GM23248 (cell line): ENCODE results near the gene USP12. TPM values are rescaled to one million over a fixed set of nuclear protein-coding genes. Genes with fewer than 3 reads are reported as not detected.
A peak's percentile ranks its signal among the peaks of the same experiment; 100 is the strongest.

Experiments used
- DNase-seq: peaks from one replicate; pipeline ENCODE4 v3.0.0-alpha.2; 2015
- H2AFZ ChIP-seq: fragments of 200-600 bp; sonication (generic); 2 replicates; pipeline ENCODE4 v1.6.1; 2016; ENCODE audit warnings: antibody characterized with exemption
- H3F3A ChIP-seq: fragments of 200-600 bp; sonication (generic); 2 replicates; pipeline ENCODE4 v1.6.1; 2016; ENCODE audit warnings: mild to moderate bottlenecking, antibody characterized with exemption, mixed run types; ENCODE audit not compliant: insufficient read depth
- H3K27ac ChIP-seq: fragments of 200-600 bp; sonication (generic); 2 replicates; pipeline ENCODE4 v1.5.1; 2016; ENCODE audit warnings: mild to moderate bottlenecking
- H3K27me3 ChIP-seq: fragments of 200-600 bp; sonication (generic); replicated peaks from 2 replicates; pipeline ENCODE4 v1.6.1; 2016; ENCODE audit warnings: mild to moderate bottlenecking; ENCODE audit not compliant: insufficient read depth
- H3K36me3 ChIP-seq: fragments of 200-600 bp; sonication (generic); 2 replicates; pipeline ENCODE4 v1.6.1; 2016; ENCODE audit warnings: low read depth, mild to moderate bottlenecking
- H3K4me1 ChIP-seq: fragments of 200-600 bp; sonication (generic); 2 replicates; pipeline ENCODE4 v1.6.1; 2016; ENCODE audit warnings: mild to moderate bottlenecking; ENCODE audit not compliant: insufficient read depth
- H3K4me2 ChIP-seq: fragments of 200-600 bp; sonication (generic); one replicate; pipeline ENCODE4 v1.6.1; 2016; ENCODE audit warnings: mild to moderate bottlenecking; ENCODE audit not compliant: unreplicated experiment
- H3K4me3 ChIP-seq: fragments of 200-600 bp; sonication (generic); 2 replicates; pipeline ENCODE4 v1.5.1; 2016; ENCODE audit warnings: mild to moderate bottlenecking
- H3K79me2 ChIP-seq: fragments of 200-600 bp; sonication (generic); 2 replicates; pipeline ENCODE4 v1.6.1; 2016; ENCODE audit warnings: mild to moderate bottlenecking; ENCODE audit not compliant: insufficient read depth
- H3K9ac ChIP-seq: fragments of 200-600 bp; sonication (generic); 2 replicates; pipeline ENCODE4 v1.6.1; 2016; ENCODE audit warnings: mild to moderate bottlenecking
- H3K9me2 ChIP-seq: fragments of 200-600 bp; sonication (generic); 2 replicates; pipeline ENCODE4 v1.6.1; 2016; ENCODE audit warnings: mixed run types, mild to moderate bottlenecking, moderate library complexity; ENCODE audit not compliant: insufficient read depth
- H3K9me3 ChIP-seq: fragments of 200-600 bp; sonication (generic); one replicate; pipeline ENCODE4 v1.6.1; 2017; ENCODE audit warnings: low read depth
- H4K20me1 ChIP-seq: fragments of 200-600 bp; sonication (generic); 2 replicates; pipeline ENCODE4 v1.6.0; 2016; ENCODE audit not compliant: insufficient read depth
- EZH2 ChIP-seq: fragments of 200-600 bp; sonication (generic); IDR thresholded peaks from 2 replicates; pipeline ENCODE4 v1.6.1; 2018; ENCODE audit warnings: antibody characterized with exemption, mild to moderate bottlenecking; ENCODE audit not compliant: insufficient read depth, poor library complexity, severe bottlenecking
- EZH2phosphoT487 ChIP-seq: fragments of 200-600 bp; sonication (generic); IDR thresholded peaks from 2 replicates; pipeline ENCODE4 v1.6.1; 2018; ENCODE audit warnings: antibody characterized with exemption, moderate library complexity, mild to moderate bottlenecking, low read depth; ENCODE audit not compliant: insufficient read depth
- WGBS, 2 experiments: methylation state at CpG; one replicate each; pipeline ENCODE4 v1.1.6; 2015 to 2017; ENCODE audit warnings: low lambda C conversion rate in 2 of 2, low coverage in 1 of 2; ENCODE audit errors: missing lambda C conversion rate in 2 of 2; 5-methylcytosine and 5-hydroxymethylcytosine counted together
- in situ Hi-C: fragments of 300-500 bp; cut with MboI; formaldehyde crosslinking; loops from 2 replicates; pipeline ENCODE4 v1.15.0; 2020
- polyA plus RNA-seq: library from polyadenylated mRNA; unstranded; fragments of >200 nt; fragmentation: Nextera tagmentation; extraction: Ambion mirVana; gene quantifications from 2 replicates; pipeline ENCODE4 v1.2.1, GENCODE V29; 2016
- total RNA-seq: library from RNA; depleted of rRNA; stranded (reverse); fragments of >200 nt; shearing (Covaris generic); gene quantifications from 2 replicates; pipeline ENCODE4 v1.2.3, GENCODE V29; 2014

USP12 gene
- total and polyA plus RNA-seq, 2 experiments from 2014 or later = 16.0 to 18.9 TPM

GRCh38 chr13:27023385-27024073 is 148.1 kb downstream of the USP12 start:
- WGBS, 2 experiments = 84 to 85% methylated on average over 8 of the region's 8 CpGs
- no peaks in the 10 kb centered on the region for H3K79me2 ChIP-seq
- no peaks in the 10 kb centered on the region for H3F3A ChIP-seq
- peak; percentile 40 for DNase-seq
- H4K20me1 ChIP-seq = no peaks in the 10 kb centered on the region
- no peaks in the 10 kb centered on the region for H3K9me3 ChIP-seq
- no peak overlapping the region for H3K4me2 ChIP-seq
- H3K36me3 ChIP-seq = no peaks in the 10 kb centered on the region
- H3K9me2 ChIP-seq = no peaks in the 10 kb centered on the region
- H3K4me1 ChIP-seq = no peaks in the 10 kb centered on the region
- 0 out of 2 replicates have a peak, but pooled peaks cover 11% of the 10 kb centered on the region for H3K27me3 ChIP-seq
- H2AFZ ChIP-seq = no peak overlapping the region
- H3K4me3 ChIP-seq = no peak overlapping the region
- no peak for TF ChIP-seq EZH2
- no peak for TF ChIP-seq EZH2phosphoT487
- no peak overlapping the region for H3K9ac ChIP-seq
- in situ Hi-C loops = no loop called here
- no peak overlapping the region for H3K27ac ChIP-seq

GRCh38 chr13:27022571-27023311 is 148.9 kb downstream of the USP12 start:
- Histone ChIP-seq H3F3A (no peaks in the 10 kb centered on the region), H3K9me2 (no peaks in the 10 kb centered on the region), H3K9ac (no peak overlapping the region), H4K20me1 (no peaks in the 10 kb centered on the region), H3K36me3 (no peaks in the 10 kb centered on the region), H3K4me2 (no peak overlapping the region), H2AFZ (no peak overlapping the region), H3K9me3 (no peaks in the 10 kb centered on the region), H3K27me3 (0 out of 2 replicates have a peak, but pooled peaks cover 4% of the 10 kb centered on the region), H3K27ac (no peak overlapping the region), H3K4me3 (no peak overlapping the region), H3K79me2 (no peaks in the 10 kb centered on the region), H3K4me1 (no peaks in the 10 kb centered on the region)
- TF ChIP-seq EZH2phosphoT487 (no peak), EZH2 (no peak)
- 36 to 37% methylated on average over 9 of the region's 9 CpGs for WGBS, 2 experiments
- no peak for DNase-seq
- in situ Hi-C loops = no loop called here

GRCh38 chr13:27020415-27020814 is 151.2 kb downstream of the USP12 start:
- Histone ChIP-seq H4K20me1 (no peaks in the 10 kb centered on the region), H3K79me2 (no peaks in the 10 kb centered on the region), H3K9me3 (no peaks in the 10 kb centered on the region), H3K27ac (no peak overlapping the region), H3K36me3 (no peaks in the 10 kb centered on the region), H2AFZ (no peak overlapping the region), H3K9me2 (no peaks in the 10 kb centered on the region), H3K4me2 (no peak overlapping the region), H3K27me3 (0 out of 2 replicates have a peak, but pooled peaks cover 4% of the 10 kb centered on the region), H3K4me3 (no peak overlapping the region), H3K9ac (no peak overlapping the region), H3F3A (no peaks in the 10 kb centered on the region), H3K4me1 (no peaks in the 10 kb centered on the region)
- DNase-seq = no peak
- TF ChIP-seq EZH2phosphoT487 (no peak), EZH2 (no peak)
- WGBS, 2 experiments = 93% methylated on average over 8 of the region's 8 CpGs
- in situ Hi-C loops = no loop called here

GRCh38 chr13:27018882-27019281 is 152.7 kb downstream of the USP12 start:
- no peaks in the 10 kb centered on the region for H3K79me2 ChIP-seq
- H3K36me3 ChIP-seq = no peaks in the 10 kb centered on the region
- H3F3A ChIP-seq = no peaks in the 10 kb centered on the region
- WGBS, 2 experiments = 34 to 35% methylated on average over 5 of the region's 5 CpGs
- no peak overlapping the region for H3K27ac ChIP-seq
- no peak overlapping the region for H3K9ac ChIP-seq
- H4K20me1 ChIP-seq = no peaks in the 10 kb centered on the region
- no peak overlapping the region for H3K4me3 ChIP-seq
- H3K27me3 ChIP-seq = no peaks in the 10 kb centered on the region
- no peak for DNase-seq
- H3K4me1 ChIP-seq = no peaks in the 10 kb centered on the region
- no peaks in the 10 kb centered on the region for H3K9me2 ChIP-seq
- in situ Hi-C loops = no loop called here
- H2AFZ ChIP-seq = no peak overlapping the region
- TF ChIP-seq EZH2 (no peak), EZH2phosphoT487 (no peak)
- no peaks in the 10 kb centered on the region for H3K9me3 ChIP-seq
- H3K4me2 ChIP-seq = no peak overlapping the region
